Measurements from ENCODE around the gene TSNAX. TPM values are rescaled to one million over a fixed set of nuclear protein-coding genes. Genes with fewer than 3 reads are reported as not detected.

TSNAX gene
- polyA plus RNA-seq, 1 donor (not counting 4 experiments of a cell fraction or from before 2014, with no cell fraction given): 32.6 TPM

GRCh38 chr1:231515748-231516147 lies 12.7 kb upstream of the TSNAX start:
- no peaks in the 10 kb centered on the region for H3K27me3 ChIP-seq (ENCODE audit: control insufficient read depth, extremely low read depth, insufficient read depth, low read length)
- no peaks in the 10 kb centered on the region for H3K79me2 ChIP-seq (ENCODE audit: control insufficient read depth, insufficient read depth, low read length)
- H4K20me1 ChIP-seq (ENCODE audit: control insufficient read depth, extremely low read depth, insufficient read depth, low read length): no peaks in the 10 kb centered on the region
- TF ChIP-seq EZH2 (IDR thresholded peaks at IDR 0.05; ENCODE audit: low read length) (no peak), CTCF (optimal IDR thresholded peaks at IDR 0.05 in 1 of 3, IDR thresholded peaks at IDR 0.05 in 1 of 3, conservative IDR thresholded peaks at IDR 0.05 in 1 of 3; ENCODE audit: extremely low read depth in 1 of 3, insufficient read depth in 2 of 3, low read length in 3 of 3) (no peak)
- FAIRE-seq (no peak), DNase-seq (ENCODE audit: low read depth, low spot score) (no peak)
- no peaks in the 10 kb centered on the region for H3K9me1 ChIP-seq (ENCODE audit: control insufficient read depth, extremely low read depth, insufficient read depth, low read length)
- no peaks in the 10 kb centered on the region for H3K36me3 ChIP-seq (ENCODE audit: control insufficient read depth in 2 of 2, extremely low read depth in 1 of 2, insufficient read depth in 2 of 2, low read length in 2 of 2)
- no peaks in the 10 kb centered on the region for H3K9me3 ChIP-seq (ENCODE audit: control insufficient read depth, low read depth, low read length)
- dilution Hi-C loops (cut with MboI; ENCODE audit: extremely low pct_ligation_motif_present, low sequenced_read_pairs): no loop called here
- H2AFZ ChIP-seq (ENCODE audit: control insufficient read depth, low read length): no peak overlapping the region
- H3K4me1 ChIP-seq (ENCODE audit: control insufficient read depth, extremely low read depth, insufficient read depth, low read length): peaks cover 6% of the 10 kb centered on the region
- no peak overlapping the region for H3K27ac ChIP-seq (ENCODE audit: control insufficient read depth, insufficient read depth, low read length)
- no peak overlapping the region for H3K9ac ChIP-seq (ENCODE audit: control insufficient read depth, extremely low read depth, insufficient read depth, low read length)
- no peak overlapping the region for H3K4me2 ChIP-seq (ENCODE audit: control insufficient read depth, extremely low read depth, insufficient read depth, low read depth, low read length)
- H3K4me3 ChIP-seq (ENCODE audit: control insufficient read depth in 2 of 3, extremely low read depth in 1 of 3, insufficient read depth in 2 of 3, low read depth in 1 of 3, low read length in 3 of 3): no peak overlapping the region

GRCh38 chr1:231517076-231517475 lies 11.4 kb upstream of the TSNAX start:
- no peak overlapping the region for H3K4me3 ChIP-seq (ENCODE audit: control insufficient read depth in 2 of 3, extremely low read depth in 1 of 3, insufficient read depth in 2 of 3, low read depth in 1 of 3, low read length in 3 of 3)
- no peaks in the 10 kb centered on the region for H4K20me1 ChIP-seq (ENCODE audit: control insufficient read depth, extremely low read depth, insufficient read depth, low read length)
- H2AFZ ChIP-seq (ENCODE audit: control insufficient read depth, low read length): no peak overlapping the region
- no peak overlapping the region for H3K27ac ChIP-seq (ENCODE audit: control insufficient read depth, insufficient read depth, low read length)
- no peaks in the 10 kb centered on the region for H3K36me3 ChIP-seq (ENCODE audit: control insufficient read depth in 2 of 2, extremely low read depth in 1 of 2, insufficient read depth in 2 of 2, low read length in 2 of 2)
- DNase-seq (ENCODE audit: low read depth, low spot score) (no peak), FAIRE-seq (no peak)
- H3K27me3 ChIP-seq (ENCODE audit: control insufficient read depth, extremely low read depth, insufficient read depth, low read length): no peaks in the 10 kb centered on the region
- H3K9me3 ChIP-seq (ENCODE audit: control insufficient read depth, low read depth, low read length): no peaks in the 10 kb centered on the region
- H3K9me1 ChIP-seq (ENCODE audit: control insufficient read depth, extremely low read depth, insufficient read depth, low read length): no peaks in the 10 kb centered on the region
- H3K9ac ChIP-seq (ENCODE audit: control insufficient read depth, extremely low read depth, insufficient read depth, low read length): no peak overlapping the region
- no peak overlapping the region for H3K4me2 ChIP-seq (ENCODE audit: control insufficient read depth, extremely low read depth, insufficient read depth, low read depth, low read length)
- H3K4me1 ChIP-seq (ENCODE audit: control insufficient read depth, extremely low read depth, insufficient read depth, low read length): peaks cover 5% of the 10 kb centered on the region
- no peaks in the 10 kb centered on the region for H3K79me2 ChIP-seq (ENCODE audit: control insufficient read depth, insufficient read depth, low read length)
- dilution Hi-C loops (cut with MboI; ENCODE audit: extremely low pct_ligation_motif_present, low sequenced_read_pairs): no loop called here
- no peak for TF ChIP-seq EZH2 (IDR thresholded peaks at IDR 0.05; ENCODE audit: low read length)
- no peak for TF ChIP-seq CTCF (optimal IDR thresholded peaks at IDR 0.05 in 1 of 3, IDR thresholded peaks at IDR 0.05 in 1 of 3, conservative IDR thresholded peaks at IDR 0.05 in 1 of 3; ENCODE audit: extremely low read depth in 1 of 3, insufficient read depth in 2 of 3, low read length in 3 of 3)
